ENCODE data around the gene TARS2.

TARS2 gene

GRCh38 chr1:150555971-150556865, 69.0 kb downstream of the TARS2 start:
- peak overlapping the region; percentile 100 for H3K27ac ChIP-seq
- POLR2A ChIA-PET (ENCODE audit: low non-redundant PET), result no interaction called here
- CTCF ChIA-PET, result interaction anchor here (0.5 to 1.1 kb wide), 4 partner anchors 19 to 257 kb away, joined by 3 to 6 read pairs (median 4); no protein-coding TSS in a partner anchor
- TF ChIP-seq CTCF (conservative IDR thresholded peaks at IDR 0.05; ENCODE audit: low read depth), result no peak
- no peak for DNase-seq (ENCODE audit: low spot score)

- POLR2A ChIA-PET (ENCODE audit: low non-redundant PET), result no interaction called here
- H3K27ac ChIP-seq, result peak overlapping the region; percentile 100
- TF ChIP-seq CTCF (conservative IDR thresholded peaks at IDR 0.05; ENCODE audit: low read depth), result no peak
- DNase-seq (ENCODE audit: low spot score), result no peak
- CTCF ChIA-PET, result interaction anchor here (0.6 kb wide), 1 partner anchor 20 kb away, joined by 3 read pairs; no protein-coding TSS in a partner anchor
These were observed 69.9 kb downstream of the TARS2 start for GRCh38 chr1:150557065-150557600.

Measured in RWPE1 (cell line).